IPS-18a (cell line): ENCODE results near the gene MTA3.

Experiments used
- H3K27ac ChIP-seq: one replicate; pipeline ENCODE4 v1.5.1; 2013; ENCODE audit warnings: low read length
- H3K27me3 ChIP-seq: one replicate; pipeline ENCODE4 v1.6.1; 2013; ENCODE audit warnings: mild to moderate bottlenecking, low read length; ENCODE audit not compliant: control insufficient read depth, insufficient read depth
- H3K36me3 ChIP-seq: one replicate; pipeline ENCODE4 v1.6.1; 2013; ENCODE audit warnings: low read depth, low read length; ENCODE audit not compliant: control insufficient read depth
- H3K4me1 ChIP-seq: one replicate; pipeline ENCODE4 v1.6.1; 2013; ENCODE audit warnings: low read depth, low read length; ENCODE audit not compliant: control insufficient read depth
- H3K4me3 ChIP-seq: one replicate; pipeline ENCODE4 v1.5.1; 2013; ENCODE audit warnings: low read length
- H3K9ac ChIP-seq: one replicate; pipeline ENCODE4 v1.6.1; 2013; ENCODE audit warnings: mild to moderate bottlenecking, low read length, moderate library complexity
- H3K9me3 ChIP-seq: one replicate; pipeline ENCODE4 v1.6.1; 2013; ENCODE audit warnings: low read depth, low read length; ENCODE audit not compliant: control insufficient read depth

The MTA3 gene

DNA sequence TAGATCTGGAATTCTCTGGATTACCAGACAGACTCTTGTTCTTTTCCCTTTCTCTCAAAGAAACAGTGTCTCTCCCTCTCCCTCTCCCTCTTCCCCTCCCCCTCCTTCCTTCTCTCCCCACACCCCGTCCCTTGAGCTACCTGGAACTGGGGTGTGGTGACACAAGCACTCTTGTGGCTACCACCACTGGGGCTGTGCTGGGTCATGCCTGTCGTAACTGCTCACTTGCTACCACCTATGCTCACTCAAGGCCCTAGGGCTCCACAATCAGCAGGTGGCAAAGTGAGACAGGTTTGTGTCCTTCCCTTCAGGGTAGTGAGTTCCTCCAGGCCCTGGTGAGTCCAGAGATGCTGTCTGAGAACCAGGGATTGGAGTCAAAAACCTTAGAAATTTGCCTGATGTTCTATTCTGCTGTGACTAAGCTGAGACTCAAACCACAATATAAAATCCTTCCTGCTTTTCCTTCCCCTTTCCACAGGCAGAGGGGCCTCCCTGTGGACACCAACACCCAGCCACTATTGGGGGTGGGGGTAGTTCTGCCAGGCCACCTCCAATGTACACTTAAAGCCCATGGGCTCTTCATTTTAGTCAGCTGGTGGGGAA lies 124.7 kb downstream of the MTA3 start:
- Histone ChIP-seq H3K27ac (no peak overlapping the region), H3K36me3 (peaks cover 21% of the 10 kb centered on the region), H3K9me3 (no peaks in the 10 kb centered on the region), H3K4me3 (no peak overlapping the region), H3K9ac (no peak overlapping the region), H3K4me1 (no peaks in the 10 kb centered on the region), H3K27me3 (no peaks in the 10 kb centered on the region)

DNA sequence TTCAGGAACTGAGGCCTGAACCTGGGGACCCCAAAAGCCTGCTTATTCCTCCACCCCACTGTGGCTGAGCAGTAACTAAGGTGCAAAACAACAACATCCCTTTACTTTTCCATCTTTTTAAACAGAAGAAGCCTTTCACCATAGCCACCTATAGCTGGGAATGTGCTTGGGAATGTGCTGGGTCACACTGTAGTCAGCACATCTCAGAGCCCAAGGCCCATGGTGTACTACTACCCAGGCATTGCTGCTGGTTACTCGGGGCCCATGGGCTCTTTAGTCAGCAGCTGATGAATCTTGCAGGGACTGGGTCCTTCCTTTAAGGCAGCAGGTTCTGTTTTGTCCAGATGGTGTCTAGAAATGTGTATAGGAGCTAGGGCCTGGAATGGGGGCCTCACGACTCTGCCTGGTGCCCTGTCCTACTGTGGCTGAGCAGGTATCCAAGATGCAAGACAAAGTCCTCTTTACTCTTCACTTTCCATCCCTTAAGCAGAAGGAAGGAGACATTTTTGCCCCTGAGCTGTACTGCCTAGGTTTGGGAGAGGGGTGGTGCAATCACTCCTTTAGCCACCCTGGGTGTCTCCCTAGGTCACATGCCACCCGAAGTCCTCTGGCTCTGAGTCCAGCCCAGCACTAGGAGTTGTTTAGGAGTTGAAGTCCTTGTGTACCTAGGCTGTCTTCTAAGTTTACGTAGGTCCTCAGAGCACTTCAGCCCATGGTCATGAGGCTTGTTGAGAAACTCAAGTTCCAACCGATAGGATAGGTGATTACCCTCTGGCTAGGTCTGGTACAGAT lies 125.5 kb downstream of the MTA3 start:
- no peak overlapping the region for H3K9ac ChIP-seq
- peaks cover 21% of the 10 kb centered on the region for H3K36me3 ChIP-seq
- H3K9me3 ChIP-seq: no peaks in the 10 kb centered on the region
- H3K4me1 ChIP-seq: no peaks in the 10 kb centered on the region
- H3K4me3 ChIP-seq: no peak overlapping the region
- H3K27me3 ChIP-seq: no peaks in the 10 kb centered on the region
- no peak overlapping the region for H3K27ac ChIP-seq

DNA sequence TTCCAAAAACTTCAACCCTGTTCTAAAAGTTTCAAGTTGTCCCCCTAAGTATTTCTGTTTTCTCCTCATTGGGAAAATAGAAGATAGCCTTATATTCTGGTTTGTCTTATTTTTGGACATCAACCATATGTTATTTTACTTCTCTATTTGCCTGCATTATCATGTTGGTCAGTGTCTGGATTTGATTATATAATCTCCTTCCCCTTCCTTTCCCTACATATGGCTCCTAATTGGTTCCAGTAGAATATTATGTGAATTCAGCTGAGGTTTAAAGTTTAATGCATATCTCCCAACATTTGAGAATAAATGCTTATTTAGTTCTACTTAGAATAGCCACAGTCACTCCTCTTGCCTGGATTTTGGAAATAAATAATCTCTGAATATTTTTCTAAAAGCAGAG lies 128.6 kb downstream of the MTA3 start:
- Histone ChIP-seq H3K36me3 (peaks cover 24% of the 10 kb centered on the region), H3K27me3 (no peaks in the 10 kb centered on the region), H3K9me3 (no peaks in the 10 kb centered on the region), H3K27ac (no peak overlapping the region), H3K9ac (no peak overlapping the region), H3K4me1 (no peaks in the 10 kb centered on the region), H3K4me3 (no peak overlapping the region)

DNA sequence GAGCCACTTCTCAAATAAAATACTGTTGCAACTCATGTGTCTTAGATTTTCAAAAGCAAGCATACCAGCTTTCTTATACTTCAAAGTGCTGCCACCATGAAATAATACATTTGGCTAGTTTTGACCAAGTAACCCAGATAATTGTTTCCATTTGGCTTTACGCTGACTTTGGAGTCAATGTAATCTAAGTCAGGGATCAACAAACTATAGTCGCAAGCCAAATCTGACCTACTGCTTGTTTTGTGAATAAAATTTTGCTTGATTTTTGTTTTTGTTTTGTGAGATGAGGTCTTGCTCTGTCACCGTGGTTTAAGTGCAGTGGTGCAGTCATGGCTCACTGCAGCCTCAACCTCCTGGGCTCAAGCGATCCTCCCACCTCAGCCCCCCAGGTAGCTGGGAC lies 130.5 kb downstream of the MTA3 start:
- H3K4me1 ChIP-seq: no peaks in the 10 kb centered on the region
- no peaks in the 10 kb centered on the region for H3K9me3 ChIP-seq

DNA sequence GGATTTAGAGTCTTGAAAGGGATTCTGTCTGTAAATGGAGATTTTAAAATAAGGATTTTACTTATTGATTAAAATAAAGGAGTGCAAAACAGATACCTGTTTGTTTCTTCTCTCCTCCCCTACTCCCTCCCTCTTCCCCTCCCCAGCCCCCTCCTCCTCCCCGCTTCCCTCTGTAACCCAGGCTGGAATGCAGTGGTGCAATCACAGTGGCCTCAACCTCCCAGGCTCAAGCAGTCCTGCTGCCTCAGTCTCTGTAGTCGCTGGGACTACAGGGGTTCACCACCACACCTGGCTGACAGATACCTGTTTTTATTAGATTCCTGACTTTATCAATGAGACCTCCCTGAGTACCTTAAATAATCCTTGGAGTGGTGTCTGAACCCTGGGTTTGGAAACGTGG lies 138.4 kb downstream of the MTA3 start:
- no peaks in the 10 kb centered on the region for H3K9me3 ChIP-seq
- H3K36me3 ChIP-seq: peaks cover 39% of the 10 kb centered on the region
- H3K4me1 ChIP-seq: peaks cover 10% of the 10 kb centered on the region
- H3K27me3 ChIP-seq: no peaks in the 10 kb centered on the region
- H3K9ac ChIP-seq: no peak overlapping the region
- H3K27ac ChIP-seq: no peak overlapping the region
- H3K4me3 ChIP-seq: no peak overlapping the region

More for the DNA sequence above, 130.5 kb downstream of the MTA3 start:
- Histone ChIP-seq H3K27me3 (no peaks in the 10 kb centered on the region), H3K36me3 (peaks cover 29% of the 10 kb centered on the region), H3K9ac (no peak overlapping the region), H3K27ac (no peak overlapping the region), H3K4me3 (no peak overlapping the region)

DNA sequence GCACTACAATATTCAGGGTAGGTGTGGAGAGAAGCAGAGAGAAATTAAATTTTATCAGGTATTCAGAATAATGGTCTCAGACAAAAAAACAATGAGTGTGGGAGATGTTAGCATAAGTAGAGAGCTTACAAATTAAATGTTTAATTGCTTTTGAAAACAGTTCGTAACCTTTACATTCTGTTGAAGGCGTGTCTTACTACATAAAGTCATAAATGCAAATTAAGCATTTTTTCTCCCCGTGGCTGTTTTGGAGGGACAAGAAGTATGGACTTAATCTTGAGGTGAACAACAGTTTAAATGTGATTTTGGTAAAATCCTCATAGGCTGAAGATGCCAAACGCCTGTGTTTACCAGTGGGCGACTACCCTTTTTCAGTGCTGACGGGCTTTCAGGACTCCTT lies 139.7 kb downstream of the MTA3 start:
- Histone ChIP-seq H3K36me3 (peaks cover 36% of the 10 kb centered on the region), H3K27me3 (no peaks in the 10 kb centered on the region), H3K9ac (no peak overlapping the region), H3K27ac (no peak overlapping the region), H3K9me3 (no peaks in the 10 kb centered on the region), H3K4me3 (no peak overlapping the region), H3K4me1 (peaks cover 10% of the 10 kb centered on the region)

DNA sequence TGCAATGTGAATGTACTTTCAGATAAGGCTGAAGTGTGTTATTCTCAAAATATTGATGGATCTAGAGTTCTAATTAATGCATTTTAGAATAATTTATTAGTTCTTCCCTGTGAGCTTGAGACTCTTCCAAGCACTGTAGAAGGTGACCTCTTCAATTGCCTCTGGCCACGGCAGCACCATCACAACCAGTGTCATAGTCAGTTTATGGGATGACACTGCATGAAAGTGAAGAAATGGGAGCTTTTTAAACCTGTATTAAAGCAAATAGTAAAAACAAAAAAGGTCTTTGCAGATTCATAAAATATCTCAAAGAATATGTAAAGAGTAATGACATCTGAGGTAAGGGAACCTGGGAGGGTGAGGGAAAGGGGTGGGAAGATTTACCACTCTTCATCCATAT lies 143.5 kb downstream of the MTA3 start:
- Histone ChIP-seq H3K36me3 (peaks cover 25% of the 10 kb centered on the region), H3K9ac (no peak overlapping the region), H3K27ac (no peak overlapping the region), H3K9me3 (no peaks in the 10 kb centered on the region), H3K4me3 (no peak overlapping the region), H3K27me3 (no peaks in the 10 kb centered on the region), H3K4me1 (peaks cover 11% of the 10 kb centered on the region)

DNA sequence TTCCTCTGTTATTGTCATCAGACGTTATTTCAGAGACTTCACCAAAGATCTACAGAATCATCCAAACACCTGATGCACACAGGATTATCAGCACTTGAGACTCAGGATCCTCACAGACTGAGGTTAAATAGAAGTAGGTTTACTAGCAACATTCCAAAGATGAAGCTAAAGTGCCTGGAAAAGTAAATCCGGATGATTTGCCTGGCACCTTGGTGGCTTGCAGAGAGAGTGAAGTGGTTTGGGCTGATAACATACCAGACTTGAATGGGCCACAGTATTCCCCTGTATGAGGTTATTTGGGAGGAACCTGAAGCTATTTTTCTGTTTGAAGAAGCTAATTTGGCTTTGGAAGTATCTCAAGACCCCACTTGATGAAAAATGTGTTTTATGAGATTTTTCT lies 144.5 kb downstream of the MTA3 start:
- no peaks in the 10 kb centered on the region for H3K27me3 ChIP-seq
- no peak overlapping the region for H3K27ac ChIP-seq
- no peak overlapping the region for H3K9ac ChIP-seq
- no peaks in the 10 kb centered on the region for H3K9me3 ChIP-seq
- H3K36me3 ChIP-seq: peaks cover 22% of the 10 kb centered on the region
- H3K4me1 ChIP-seq: peaks cover 5% of the 10 kb centered on the region
- H3K4me3 ChIP-seq: no peak overlapping the region

DNA sequence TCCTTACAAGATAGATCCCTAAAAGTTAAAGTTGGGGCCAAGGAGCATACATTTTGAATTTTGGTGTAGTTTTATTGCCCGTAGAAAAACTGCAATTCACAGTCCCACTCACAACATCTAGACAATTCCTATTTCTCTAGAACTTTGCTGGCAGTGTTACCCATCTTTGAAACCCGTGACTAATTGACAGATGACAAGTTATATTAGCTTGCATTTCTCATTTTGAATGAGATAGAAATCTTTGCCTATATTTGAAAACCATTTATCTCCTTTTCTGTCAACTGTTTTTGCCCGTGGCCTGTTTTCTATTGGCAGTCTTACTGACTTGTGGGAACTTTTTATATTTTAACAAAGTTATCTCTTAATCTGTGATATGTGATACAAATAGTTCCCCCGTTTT lies 145.5 kb downstream of the MTA3 start:
- Histone ChIP-seq H3K4me1 (peaks cover 5% of the 10 kb centered on the region), H3K27me3 (no peaks in the 10 kb centered on the region), H3K9me3 (no peaks in the 10 kb centered on the region), H3K27ac (no peak overlapping the region), H3K9ac (no peak overlapping the region), H3K36me3 (peaks cover 12% of the 10 kb centered on the region), H3K4me3 (no peak overlapping the region)

DNA sequence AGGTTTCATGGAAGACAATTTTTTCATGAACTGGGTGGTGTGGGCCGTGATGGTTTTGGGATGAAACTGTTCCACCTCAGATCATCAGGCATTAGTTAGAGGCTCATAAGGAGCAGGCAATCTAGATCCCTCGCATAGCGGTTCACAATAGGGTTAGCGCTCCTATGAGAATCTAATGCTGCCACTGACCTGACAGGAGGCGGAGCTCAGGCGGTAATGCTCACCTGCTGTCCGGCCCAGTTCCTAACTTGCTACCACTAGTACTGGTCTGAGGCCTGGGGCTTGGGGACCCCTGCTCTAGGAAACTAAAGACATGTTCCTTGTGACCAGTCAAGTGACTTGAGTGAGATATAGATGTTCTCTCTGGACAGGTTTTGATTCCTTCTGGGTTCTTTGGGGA lies 146.3 kb downstream of the MTA3 start:
- no peak overlapping the region for H3K27ac ChIP-seq
- peaks cover 4% of the 10 kb centered on the region for H3K36me3 ChIP-seq
- no peak overlapping the region for H3K4me3 ChIP-seq
- H3K27me3 ChIP-seq: no peaks in the 10 kb centered on the region
- H3K4me1 ChIP-seq: peaks cover 5% of the 10 kb centered on the region
- H3K9ac ChIP-seq: no peak overlapping the region
- no peaks in the 10 kb centered on the region for H3K9me3 ChIP-seq

DNA sequence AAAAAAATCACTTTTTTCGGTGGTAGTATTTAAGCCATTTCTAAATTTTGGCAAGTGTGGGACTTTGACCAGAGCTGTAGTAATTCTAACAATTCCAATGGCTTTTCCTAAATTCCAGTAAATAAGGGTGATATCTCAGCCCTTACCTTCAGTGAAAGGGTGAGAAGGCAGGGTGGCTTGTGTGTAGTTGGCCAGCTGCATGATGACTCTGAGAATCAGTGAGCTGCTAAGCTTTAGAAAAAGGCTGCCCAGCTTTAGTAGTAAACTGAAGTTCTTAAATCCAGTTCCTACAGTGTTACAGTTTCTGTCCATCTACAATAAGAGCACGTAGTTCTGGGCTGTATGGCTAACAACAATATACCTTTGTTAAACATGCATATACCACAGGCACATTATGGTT lies 153.5 kb downstream of the MTA3 start:
- Histone ChIP-seq H3K36me3 (no peaks in the 10 kb centered on the region), H3K9ac (no peak overlapping the region), H3K27me3 (no peaks in the 10 kb centered on the region), H3K4me1 (peaks cover 8% of the 10 kb centered on the region), H3K9me3 (no peaks in the 10 kb centered on the region), H3K27ac (no peak overlapping the region), H3K4me3 (no peak overlapping the region)
